ENCODE data around the gene ABAT. TPM values are rescaled to one million over a fixed set of nuclear protein-coding genes. Genes with fewer than 3 reads are reported as not detected.

ABAT gene
- 1 to 10 TPM; 4.1 to 4.4 TPM for total RNA-seq
- polyA plus RNA-seq (2013, experiment 1 of 2): 6.5 TPM
- 6.9 TPM for polyA plus RNA-seq (2013, experiment 2 of 2)
- total RNA-seq: 6.8 to 42.3 (median 21.2) reads per million in 172 experiments

DNA sequence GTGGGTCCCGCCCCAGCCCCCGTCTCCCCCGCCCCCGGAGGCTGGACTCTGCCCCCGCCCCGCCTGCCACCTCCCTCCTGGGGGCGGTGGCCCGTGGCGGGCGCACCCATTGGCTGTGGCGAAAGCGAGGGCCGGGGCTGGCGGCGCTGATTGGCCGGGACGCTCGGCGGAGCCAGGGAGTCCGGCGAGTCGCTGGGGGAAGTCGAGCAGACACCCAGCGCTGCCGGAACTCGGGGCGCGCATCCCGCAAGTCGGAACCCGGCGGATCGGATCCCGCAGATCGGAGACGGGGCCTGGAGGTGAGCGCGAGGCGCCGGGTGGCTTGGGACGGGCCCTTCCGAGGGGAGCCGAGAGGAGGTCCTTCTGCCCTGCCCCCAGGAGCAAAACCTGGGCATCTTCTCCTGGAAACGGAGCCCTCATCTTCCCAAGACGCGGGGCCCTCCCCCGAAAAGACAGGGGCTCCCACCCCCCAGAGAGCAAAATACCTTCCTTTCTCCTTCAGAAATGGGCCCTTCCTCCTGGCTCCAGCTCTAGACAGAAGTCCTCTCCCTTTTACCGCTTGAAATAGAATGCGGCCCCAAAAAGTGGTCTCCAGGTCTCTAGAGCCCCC is at the start of gene ABAT:
Gene ABAT, plus strand, starts transcription at position 205 of the 610 bp plus-strand sequence. CDS start 61,123 bp downstream, outside the sequence.
- H3K27me3 Mint-ChIP-seq: no peaks in the 10 kb centered on the region
- intact Hi-C loops (cut with DNase I, micrococcal nuclease): loop anchor here (1.0 to 5.0 kb wide), 5 partner anchors 54 to 417 kb away; partner anchors contain the start of genes PMM2 (in 2 of the 2), TMEM186 (in 2 of the 2), CARHSP1 (in 1 of the 2) and HAPSTR1 (in 1 of the 2)
- DNase-seq (peak; percentile 78 to 93 (median 86)), ATAC-seq (ENCODE audit: poor library complexity) (peak; percentile 96)
- Histone ChIP-seq H3K4me3 (ENCODE audit: low read length) (peak within 1 kb of the TSS; percentile 92), H3K27me3 (ENCODE audit: control insufficient read depth in 1 of 2, insufficient read depth in 2 of 2, low read length in 2 of 2) (no peaks in the 10 kb centered on the region), H3K9me3 (ENCODE audit: control insufficient read depth in 1 of 2, insufficient read depth in 1 of 2, low read length in 2 of 2) (peaks cover 0 to 4% of the 10 kb centered on the region in 2 experiments), H3K27ac (ENCODE audit: low read depth in 1 of 2, low read length in 2 of 2) (peak within 1 kb of the TSS in 1 of 2 donors; percentile 46), H3K36me3 (ENCODE audit: insufficient read depth, low read length) (no peaks in the 10 kb centered on the region), H3K4me1 (ENCODE audit: insufficient read depth, low read length) (peaks cover 25% of the 10 kb centered on the region)
- CTCF ChIA-PET: no interaction called here
- peak within 1 kb of the TSS; percentile 91 for H3K27ac Mint-ChIP-seq
- TF ChIP-seq, protein P1, sequence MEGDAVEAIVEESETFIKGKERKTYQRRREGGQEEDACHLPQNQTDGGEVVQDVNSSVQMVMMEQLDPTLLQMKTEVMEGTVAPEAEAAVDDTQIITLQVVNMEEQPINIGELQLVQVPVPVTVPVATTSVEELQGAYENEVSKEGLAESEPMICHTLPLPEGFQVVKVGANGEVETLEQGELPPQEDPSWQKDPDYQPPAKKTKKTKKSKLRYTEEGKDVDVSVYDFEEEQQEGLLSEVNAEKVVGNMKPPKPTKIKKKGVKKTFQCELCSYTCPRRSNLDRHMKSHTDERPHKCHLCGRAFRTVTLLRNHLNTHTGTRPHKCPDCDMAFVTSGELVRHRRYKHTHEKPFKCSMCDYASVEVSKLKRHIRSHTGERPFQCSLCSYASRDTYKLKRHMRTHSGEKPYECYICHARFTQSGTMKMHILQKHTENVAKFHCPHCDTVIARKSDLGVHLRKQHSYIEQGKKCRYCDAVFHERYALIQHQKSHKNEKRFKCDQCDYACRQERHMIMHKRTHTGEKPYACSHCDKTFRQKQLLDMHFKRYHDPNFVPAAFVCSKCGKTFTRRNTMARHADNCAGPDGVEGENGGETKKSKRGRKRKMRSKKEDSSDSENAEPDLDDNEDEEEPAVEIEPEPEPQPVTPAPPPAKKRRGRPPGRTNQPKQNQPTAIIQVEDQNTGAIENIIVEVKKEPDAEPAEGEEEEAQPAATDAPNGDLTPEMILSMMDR (IDR thresholded peaks at IDR 0.05): no peak
- peaks cover 10% of the 10 kb centered on the region for H3K36me3 Mint-ChIP-seq (ENCODE audit: low read depth)
- H3K4me1 Mint-ChIP-seq (ENCODE audit: low read depth): peaks cover 24% of the 10 kb centered on the region
- H3K4me3 Mint-ChIP-seq: peak within 1 kb of the TSS; percentile 97
- POLR2A ChIA-PET: interaction anchor here (1.1 to 1.7 kb wide), 2 partner anchors 142 to 416 kb away, joined by 3 to 5 read pairs; partner anchors contain the start of gene HAPSTR1
- H3K9me3 Mint-ChIP-seq: no peaks in the 10 kb centered on the region

DNA sequence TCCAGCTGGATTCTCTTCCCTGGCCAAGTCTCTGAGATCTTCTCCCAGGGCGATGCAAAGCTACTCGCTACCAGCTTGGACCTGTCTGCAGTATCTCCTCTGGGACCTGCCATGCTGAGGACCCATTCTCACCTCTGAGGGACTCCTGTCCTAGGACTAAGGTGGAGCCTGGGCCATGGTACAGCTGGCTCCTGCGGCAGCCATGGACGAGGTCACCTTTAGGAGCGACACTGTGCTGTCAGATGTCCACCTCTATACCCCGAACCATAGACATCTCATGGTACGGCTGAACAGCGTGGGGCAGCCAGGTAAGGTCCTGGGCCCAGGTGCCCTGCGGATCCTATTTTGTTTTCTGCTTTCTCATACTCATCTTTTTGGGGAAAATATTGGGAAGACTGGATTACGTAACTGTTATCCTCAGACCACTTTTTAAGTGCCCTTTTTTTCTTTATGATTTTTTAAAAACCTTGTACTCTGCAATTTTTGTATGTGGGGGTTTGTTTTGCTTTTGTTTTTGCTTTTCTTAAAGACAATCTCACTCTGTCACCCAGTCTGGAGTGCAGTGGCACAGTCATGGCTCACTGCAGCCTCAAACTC is 48.8 kb upstream of the ABAT start:
- H3K4me1 ChIP-seq (ENCODE audit: insufficient read depth, low read length): peaks cover 20% of the 10 kb centered on the region
- H3K9me3 ChIP-seq (ENCODE audit: control insufficient read depth in 1 of 2, insufficient read depth in 1 of 2, low read length in 2 of 2): no peaks in the 10 kb centered on the region
- H3K27me3 ChIP-seq (ENCODE audit: control insufficient read depth in 1 of 2, insufficient read depth in 2 of 2, low read length in 2 of 2): no peaks in the 10 kb centered on the region
- ChIA-PET CTCF (no interaction called here), POLR2A (no interaction called here)
- ATAC-seq (ENCODE audit: poor library complexity): no peak
- TF ChIP-seq, protein P1 (IDR thresholded peaks at IDR 0.05): no peak
- DNase-seq: no peak
- Mint-ChIP-seq H3K9me3 (no peaks in the 10 kb centered on the region), H3K27ac (no peak overlapping the region), H3K4me1 (ENCODE audit: low read depth) (peaks cover 35% of the 10 kb centered on the region), H3K36me3 (ENCODE audit: low read depth) (peaks cover 62% of the 10 kb centered on the region), H3K27me3 (no peaks in the 10 kb centered on the region), H3K4me3 (no peak overlapping the region)
- H3K36me3 ChIP-seq (ENCODE audit: insufficient read depth, low read length): peaks cover 50% of the 10 kb centered on the region
- H3K27ac ChIP-seq (ENCODE audit: low read depth in 1 of 2, low read length in 2 of 2): no peak overlapping the region
- no peak overlapping the region for H3K4me3 ChIP-seq (ENCODE audit: low read length)
- intact Hi-C loops (cut with DNase I, micrococcal nuclease): no loop called here

DNA sequence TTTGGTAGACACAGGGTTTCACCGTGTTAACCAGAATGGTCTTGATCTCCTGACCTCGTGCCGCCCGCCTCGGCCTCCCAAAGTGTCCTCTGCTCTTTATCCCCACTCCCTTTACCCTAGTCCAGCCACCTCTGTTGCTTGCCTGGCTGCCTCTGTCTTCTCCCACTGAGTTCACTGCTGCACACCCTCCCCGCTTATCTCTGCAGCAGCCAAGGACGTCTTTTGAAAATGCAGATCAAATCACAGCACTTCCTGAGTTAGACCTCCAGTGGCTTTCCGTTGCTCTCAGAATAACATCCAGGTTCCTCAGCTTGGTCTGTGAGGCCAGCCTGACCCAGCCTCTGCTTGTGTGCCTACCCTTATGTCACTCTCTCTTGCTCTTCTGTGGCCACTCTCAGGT is 47.5 kb upstream of the ABAT start:
- H3K27me3 Mint-ChIP-seq: no peaks in the 10 kb centered on the region
- POLR2A ChIA-PET: interaction anchor here (0.9 kb wide), 1 partner anchor 9 kb away, joined by 3 read pairs; no protein-coding TSS in a partner anchor
- TF ChIP-seq, protein P1 (IDR thresholded peaks at IDR 0.05): no peak
- intact Hi-C loops (cut with DNase I, micrococcal nuclease): no loop called here
- Histone ChIP-seq H3K4me3 (ENCODE audit: low read length) (no peak overlapping the region), H3K9me3 (ENCODE audit: control insufficient read depth in 1 of 2, insufficient read depth in 1 of 2, low read length in 2 of 2) (no peaks in the 10 kb centered on the region), H3K36me3 (ENCODE audit: insufficient read depth, low read length) (peaks cover 63% of the 10 kb centered on the region), H3K27me3 (ENCODE audit: control insufficient read depth in 1 of 2, insufficient read depth in 2 of 2, low read length in 2 of 2) (no peaks in the 10 kb centered on the region), H3K4me1 (ENCODE audit: insufficient read depth, low read length) (peaks cover 15% of the 10 kb centered on the region), H3K27ac (ENCODE audit: low read depth in 1 of 2, low read length in 2 of 2) (no peak overlapping the region)
- H3K9me3 Mint-ChIP-seq: no peaks in the 10 kb centered on the region
- no peak overlapping the region for H3K27ac Mint-ChIP-seq
- H3K36me3 Mint-ChIP-seq (ENCODE audit: low read depth): peaks cover 71% of the 10 kb centered on the region
- H3K4me3 Mint-ChIP-seq: peak overlapping the region; percentile 25
- no peak for DNase-seq
- ATAC-seq (ENCODE audit: poor library complexity): no peak
- peaks cover 33% of the 10 kb centered on the region for H3K4me1 Mint-ChIP-seq (ENCODE audit: low read depth)
- CTCF ChIA-PET: no interaction called here
